Lower leg skin (tissue), 3 donors: Measurements from ENCODE around the gene KCTD21.

Source experiments
- POLR2A ChIP-seq, 2 donors: fragments of 450-650 bp; IDR thresholded peaks; one replicate each; pipeline ENCODE4 v1.6.1; 2016 to 2017; ENCODE audit warnings: antibody characterized with exemption in 2 of 2, mild to moderate bottlenecking in 1 of 2, moderate library complexity in 1 of 2
- TF ChIP-seq, protein P1 (sequence below), 3 donors: fragments of 450-650 bp; IDR thresholded peaks; one replicate each; pipeline ENCODE4 v1.5.1; 2016; ENCODE audit warnings: antibody characterized with exemption in 3 of 3, mild to moderate bottlenecking in 3 of 3, moderate library complexity in 2 of 3

DNA sequence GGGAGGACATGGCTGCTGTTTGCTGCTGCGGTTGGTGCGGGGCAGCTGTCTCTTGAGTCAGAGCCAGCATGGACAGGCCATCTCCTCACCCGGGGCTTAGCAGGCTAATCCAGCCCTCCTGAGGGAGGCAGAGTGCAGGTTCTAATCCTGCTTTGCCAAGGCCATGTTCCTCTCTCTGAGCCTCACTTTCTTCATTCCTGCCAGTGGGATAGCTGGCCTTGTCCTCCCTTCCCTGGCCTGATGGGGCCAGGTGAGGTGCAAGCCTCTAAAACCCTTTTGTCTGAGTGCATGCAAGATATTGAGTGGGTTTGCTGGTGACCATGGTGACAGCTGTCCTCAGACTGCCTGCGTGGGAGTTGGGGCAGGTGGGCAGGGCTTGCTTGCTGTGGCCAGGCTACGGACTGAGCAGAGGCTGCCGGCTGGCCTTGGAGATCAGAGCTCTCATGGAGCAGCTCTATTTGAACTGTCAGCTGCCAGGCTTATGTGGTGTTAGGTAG is 3.8 kb upstream of the KCTD21 start:
- TF ChIP-seq, protein P1, sequence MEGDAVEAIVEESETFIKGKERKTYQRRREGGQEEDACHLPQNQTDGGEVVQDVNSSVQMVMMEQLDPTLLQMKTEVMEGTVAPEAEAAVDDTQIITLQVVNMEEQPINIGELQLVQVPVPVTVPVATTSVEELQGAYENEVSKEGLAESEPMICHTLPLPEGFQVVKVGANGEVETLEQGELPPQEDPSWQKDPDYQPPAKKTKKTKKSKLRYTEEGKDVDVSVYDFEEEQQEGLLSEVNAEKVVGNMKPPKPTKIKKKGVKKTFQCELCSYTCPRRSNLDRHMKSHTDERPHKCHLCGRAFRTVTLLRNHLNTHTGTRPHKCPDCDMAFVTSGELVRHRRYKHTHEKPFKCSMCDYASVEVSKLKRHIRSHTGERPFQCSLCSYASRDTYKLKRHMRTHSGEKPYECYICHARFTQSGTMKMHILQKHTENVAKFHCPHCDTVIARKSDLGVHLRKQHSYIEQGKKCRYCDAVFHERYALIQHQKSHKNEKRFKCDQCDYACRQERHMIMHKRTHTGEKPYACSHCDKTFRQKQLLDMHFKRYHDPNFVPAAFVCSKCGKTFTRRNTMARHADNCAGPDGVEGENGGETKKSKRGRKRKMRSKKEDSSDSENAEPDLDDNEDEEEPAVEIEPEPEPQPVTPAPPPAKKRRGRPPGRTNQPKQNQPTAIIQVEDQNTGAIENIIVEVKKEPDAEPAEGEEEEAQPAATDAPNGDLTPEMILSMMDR (IDR thresholded peaks at IDR 0.05) = no peak
- TF ChIP-seq POLR2A (IDR thresholded peaks at IDR 0.05) = no peak
